ENCODE measurements around the gene BCL2.

GRCh38 chr18:63206433-63207142 is 113.0 kb downstream of the BCL2 start:
- no peak for TF ChIP-seq EZH2 (IDR thresholded peaks at IDR 0.05; ENCODE audit: low read length, unreplicated experiment)
- TF ChIP-seq EZH2phosphoT487 (IDR thresholded peaks at IDR 0.05; ENCODE audit: borderline replicate concordance, low read length) = no peak
